Astrocyte of the spinal cord (primary cell): ENCODE results near the gene DIP2B.

Experiments used
- DNase-seq: peaks from one replicate; pipeline ENCODE4 v3.0.0; 2011; ENCODE audit warnings: low read depth, low spot score
- H3K4me3 ChIP-seq: 2 replicates; pipeline ENCODE4 v1.5.1; 2011; ENCODE audit warnings: low read depth, mild to moderate bottlenecking, low read length, moderate library complexity
- CTCF ChIP-seq: IDR thresholded peaks from 2 replicates; pipeline ENCODE4 v1.5.1; 2012; ENCODE audit warnings: low read depth, mild to moderate bottlenecking, low read length, inconsistent platforms
- in situ Hi-C: cut with HindIII; loops from 2 replicates; pipeline ENCODE4 v1.10.0; 2017; ENCODE audit warnings: low sequenced_read_pairs

The DIP2B gene

GRCh38 chr12:50595667-50596066 is 90.9 kb downstream of the DIP2B start:
- no peak for DNase-seq
- in situ Hi-C loops, result no loop called here
- no peak overlapping the region for H3K4me3 ChIP-seq
- no peak for TF ChIP-seq CTCF

GRCh38 chr12:50597200-50598195 is 92.7 kb downstream of the DIP2B start:
- peak; percentile 77 for DNase-seq
- TF ChIP-seq CTCF, result no peak
- in situ Hi-C loops, result no loop called here
- H3K4me3 ChIP-seq, result no peak overlapping the region

GRCh38 chr12:50598321-50598862 is 93.6 kb downstream of the DIP2B start:
- no peak for TF ChIP-seq CTCF
- H3K4me3 ChIP-seq, result no peak overlapping the region
- DNase-seq, result peak; percentile 22
- in situ Hi-C loops, result no loop called here

- H3K4me3 ChIP-seq, result no peak overlapping the region
- in situ Hi-C loops, result no loop called here
- DNase-seq, result no peak
- TF ChIP-seq CTCF, result no peak
Observed at GRCh38 chr12:50599366-50600095, 94.7 kb downstream of the DIP2B start.

GRCh38 chr12:50600364-50600763 is 95.6 kb downstream of the DIP2B start:
- DNase-seq, result no peak
- no peak for TF ChIP-seq CTCF
- in situ Hi-C loops, result no loop called here
- no peak overlapping the region for H3K4me3 ChIP-seq

DNA sequence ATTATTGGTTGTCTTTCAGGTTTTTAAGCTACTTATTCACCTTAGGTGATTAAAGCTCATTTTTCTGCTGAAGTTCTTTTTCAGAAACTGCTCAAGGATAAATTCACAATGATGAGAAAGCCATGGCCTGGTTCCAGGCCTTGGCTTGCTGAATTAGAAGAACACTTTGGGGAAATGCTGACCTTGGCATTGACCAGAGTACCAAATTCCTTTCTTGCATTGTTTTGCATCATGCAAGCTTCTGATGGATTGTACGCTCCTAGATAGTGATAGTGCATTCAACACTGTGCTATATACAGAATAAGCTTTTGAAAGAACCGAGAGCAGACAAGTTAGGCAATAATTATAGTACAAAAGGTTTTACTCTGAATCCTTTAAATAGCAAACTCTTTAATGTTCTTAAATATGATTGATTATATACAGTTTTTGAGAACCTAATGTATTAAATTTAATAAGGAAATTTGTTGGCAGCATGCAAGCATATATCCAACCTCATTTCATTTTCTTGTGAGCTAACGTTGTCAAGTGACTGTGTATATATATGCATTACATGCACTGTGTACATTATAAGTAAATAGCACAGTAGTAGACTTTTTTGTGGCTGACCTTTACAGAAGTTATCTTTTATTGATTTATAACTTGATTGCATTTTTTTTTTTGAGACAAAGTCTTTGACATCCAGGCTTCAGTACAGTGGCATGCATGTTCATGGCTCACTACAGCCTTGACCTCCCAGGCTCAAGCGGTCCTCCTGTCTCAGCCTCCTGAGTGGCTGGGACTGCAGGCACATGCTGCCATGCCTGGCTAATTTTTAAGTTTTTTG is 99.2 kb downstream of the DIP2B start:
- H3K4me3 ChIP-seq, result no peak overlapping the region
- peak; percentile 80 for DNase-seq
- in situ Hi-C loops, result no loop called here
- no peak for TF ChIP-seq CTCF
